Osteocyte (in vitro differentiated cells): ENCODE results near the gene CTBP2. TPM values are rescaled to one million over a fixed set of nuclear protein-coding genes. Genes with fewer than 3 reads are reported as not detected.
A peak's percentile ranks its signal among the peaks of the same experiment; 100 is the strongest.

Source experiments
- DNase-seq: peaks from one replicate; pipeline ENCODE4 v3.0.0; 2021; ENCODE audit warnings: mixed read lengths; ENCODE audit not compliant: unreplicated experiment; ENCODE audit errors: extremely low spot score
- H3K27ac Mint-ChIP-seq: one replicate; pipeline ENCODE4 v1.8.0; 2021; ENCODE audit warnings: mild to moderate bottlenecking, mixed read lengths; ENCODE audit not compliant: unreplicated experiment
- H3K27me3 Mint-ChIP-seq: one replicate; pipeline ENCODE4 v1.8.0; 2021; ENCODE audit warnings: mixed read lengths; ENCODE audit not compliant: unreplicated experiment
- H3K36me3 Mint-ChIP-seq: one replicate; pipeline ENCODE4 v1.8.0; 2021; ENCODE audit warnings: mixed read lengths; ENCODE audit not compliant: unreplicated experiment
- H3K4me1 Mint-ChIP-seq: one replicate; pipeline ENCODE4 v1.8.0; 2021; ENCODE audit warnings: mixed read lengths; ENCODE audit not compliant: unreplicated experiment
- H3K4me3 Mint-ChIP-seq: one replicate; pipeline ENCODE4 v1.8.0; 2021; ENCODE audit warnings: mild to moderate bottlenecking, moderate library complexity, mixed read lengths; ENCODE audit not compliant: unreplicated experiment
- H3K9me3 Mint-ChIP-seq: one replicate; pipeline ENCODE4 v1.8.0; 2021; ENCODE audit warnings: mixed read lengths; ENCODE audit not compliant: unreplicated experiment
- total RNA-seq: library from RNA; stranded (reverse); gene quantifications from 2 replicates; pipeline ENCODE4 v1.2.1, GENCODE V29; 2021
- TF ChIP-seq, protein P1 (sequence below): fragments of 200-600 bp; sonication (generic); IDR thresholded peaks from 2 replicates; pipeline ENCODE4 v1.5.0; 2021; ENCODE audit warnings: antibody characterized with exemption, mild to moderate bottlenecking, moderate library complexity

Gene CTBP2
- total RNA-seq, 1 donor from 2014 or later = 125 TPM

DNA sequence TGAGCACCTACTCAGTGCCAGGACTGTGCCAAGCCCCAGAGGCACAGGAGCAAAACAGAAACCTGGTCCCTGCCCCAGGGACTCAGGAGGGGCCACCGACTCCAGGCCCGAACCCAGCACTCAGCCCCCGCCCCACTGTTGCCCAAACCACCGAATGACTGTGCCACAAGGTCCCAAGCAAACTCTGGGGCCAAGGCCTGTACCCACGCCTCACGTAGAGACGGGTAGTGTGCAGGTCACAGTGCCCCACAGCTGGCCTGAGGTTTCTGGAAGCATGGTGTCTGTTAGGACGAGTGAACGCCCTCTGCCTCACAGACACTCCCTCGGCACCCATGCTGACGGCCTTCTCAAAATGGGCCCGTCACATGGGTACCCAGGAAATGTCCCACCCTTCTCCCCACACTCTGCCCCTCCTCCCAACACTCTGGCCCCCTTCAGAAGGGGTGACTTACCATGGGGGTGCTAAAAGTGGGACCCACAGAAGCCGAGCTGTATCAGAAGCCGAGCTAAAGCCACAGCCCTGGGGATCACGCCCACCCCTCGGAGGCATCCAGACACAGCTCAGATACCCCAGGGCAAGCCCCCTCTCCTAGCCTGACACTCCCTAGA is 44.2 kb downstream of the CTBP2 start:
- Mint-ChIP-seq H3K9me3 (no peaks in the 10 kb centered on the region), H3K4me1 (peaks cover 89% of the 10 kb centered on the region), H3K27ac (peak overlapping the region; percentile 95), H3K4me3 (no peak overlapping the region), H3K36me3 (no peaks in the 10 kb centered on the region), H3K27me3 (no peaks in the 10 kb centered on the region)
- no peak for DNase-seq
- TF ChIP-seq, protein P1, sequence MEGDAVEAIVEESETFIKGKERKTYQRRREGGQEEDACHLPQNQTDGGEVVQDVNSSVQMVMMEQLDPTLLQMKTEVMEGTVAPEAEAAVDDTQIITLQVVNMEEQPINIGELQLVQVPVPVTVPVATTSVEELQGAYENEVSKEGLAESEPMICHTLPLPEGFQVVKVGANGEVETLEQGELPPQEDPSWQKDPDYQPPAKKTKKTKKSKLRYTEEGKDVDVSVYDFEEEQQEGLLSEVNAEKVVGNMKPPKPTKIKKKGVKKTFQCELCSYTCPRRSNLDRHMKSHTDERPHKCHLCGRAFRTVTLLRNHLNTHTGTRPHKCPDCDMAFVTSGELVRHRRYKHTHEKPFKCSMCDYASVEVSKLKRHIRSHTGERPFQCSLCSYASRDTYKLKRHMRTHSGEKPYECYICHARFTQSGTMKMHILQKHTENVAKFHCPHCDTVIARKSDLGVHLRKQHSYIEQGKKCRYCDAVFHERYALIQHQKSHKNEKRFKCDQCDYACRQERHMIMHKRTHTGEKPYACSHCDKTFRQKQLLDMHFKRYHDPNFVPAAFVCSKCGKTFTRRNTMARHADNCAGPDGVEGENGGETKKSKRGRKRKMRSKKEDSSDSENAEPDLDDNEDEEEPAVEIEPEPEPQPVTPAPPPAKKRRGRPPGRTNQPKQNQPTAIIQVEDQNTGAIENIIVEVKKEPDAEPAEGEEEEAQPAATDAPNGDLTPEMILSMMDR = no peak

DNA sequence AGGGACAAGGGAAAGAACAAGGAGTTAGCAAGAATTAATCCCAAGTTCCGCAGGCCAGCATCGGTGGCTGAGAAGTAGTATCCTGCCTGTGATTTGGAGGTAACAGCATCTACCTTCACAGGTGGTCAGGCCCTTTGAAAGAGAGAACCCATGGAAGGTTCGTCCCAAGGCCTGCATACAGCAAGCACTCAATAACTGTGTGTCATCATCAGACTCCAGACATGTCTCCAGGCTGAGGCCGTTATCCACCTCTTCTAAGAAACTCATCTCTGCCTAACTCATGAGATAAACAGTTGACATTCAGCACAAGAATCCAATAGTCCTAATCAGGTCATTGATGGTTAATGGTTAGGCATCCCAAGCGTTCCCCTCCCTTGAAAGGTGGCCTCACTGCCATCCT is 45.0 kb downstream of the CTBP2 start:
- TF ChIP-seq, protein P1 = no peak
- Mint-ChIP-seq H3K4me1 (peaks cover 88% of the 10 kb centered on the region), H3K27ac (peak overlapping the region; percentile 95), H3K4me3 (no peak overlapping the region), H3K36me3 (peaks cover 7% of the 10 kb centered on the region), H3K27me3 (no peaks in the 10 kb centered on the region), H3K9me3 (no peaks in the 10 kb centered on the region)
- no peak for DNase-seq

DNA sequence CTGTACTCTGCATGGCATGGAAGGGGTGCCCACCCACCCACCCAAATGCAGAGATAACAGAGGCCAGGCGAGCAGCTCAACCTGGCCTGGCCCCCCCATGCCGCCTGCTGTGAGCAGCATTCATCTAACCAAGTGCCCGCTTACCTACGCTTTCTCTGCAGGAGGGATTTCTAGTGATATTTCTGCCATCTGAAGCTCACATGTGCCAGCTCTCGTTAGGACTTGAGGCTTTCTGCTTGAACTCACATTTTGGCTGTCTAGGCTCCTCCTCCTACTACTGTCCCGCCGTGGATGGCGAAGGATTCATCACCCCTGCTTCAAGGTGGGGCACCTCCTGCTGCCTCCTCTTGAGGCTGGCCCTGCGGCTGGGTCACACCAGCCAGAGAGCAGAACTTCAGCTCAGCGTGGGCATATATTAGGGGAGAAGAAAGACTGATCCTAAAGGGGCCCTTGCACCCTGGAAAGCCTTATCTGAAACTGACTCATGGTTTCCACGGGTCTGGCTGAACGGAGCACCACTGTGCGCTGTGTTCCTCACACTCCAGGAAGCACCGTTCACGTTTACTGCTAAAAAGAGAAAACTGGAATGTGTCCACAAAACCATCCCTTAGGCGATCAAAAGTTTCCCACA is 45.5 kb downstream of the CTBP2 start:
- peaks cover 83% of the 10 kb centered on the region for H3K4me1 Mint-ChIP-seq
- TF ChIP-seq, protein P1 = no peak
- no peaks in the 10 kb centered on the region for H3K9me3 Mint-ChIP-seq
- H3K4me3 Mint-ChIP-seq = no peak overlapping the region
- H3K36me3 Mint-ChIP-seq = peaks cover 10% of the 10 kb centered on the region
- no peak for DNase-seq
- H3K27ac Mint-ChIP-seq = peak overlapping the region; percentile 44
- H3K27me3 Mint-ChIP-seq = no peaks in the 10 kb centered on the region

DNA sequence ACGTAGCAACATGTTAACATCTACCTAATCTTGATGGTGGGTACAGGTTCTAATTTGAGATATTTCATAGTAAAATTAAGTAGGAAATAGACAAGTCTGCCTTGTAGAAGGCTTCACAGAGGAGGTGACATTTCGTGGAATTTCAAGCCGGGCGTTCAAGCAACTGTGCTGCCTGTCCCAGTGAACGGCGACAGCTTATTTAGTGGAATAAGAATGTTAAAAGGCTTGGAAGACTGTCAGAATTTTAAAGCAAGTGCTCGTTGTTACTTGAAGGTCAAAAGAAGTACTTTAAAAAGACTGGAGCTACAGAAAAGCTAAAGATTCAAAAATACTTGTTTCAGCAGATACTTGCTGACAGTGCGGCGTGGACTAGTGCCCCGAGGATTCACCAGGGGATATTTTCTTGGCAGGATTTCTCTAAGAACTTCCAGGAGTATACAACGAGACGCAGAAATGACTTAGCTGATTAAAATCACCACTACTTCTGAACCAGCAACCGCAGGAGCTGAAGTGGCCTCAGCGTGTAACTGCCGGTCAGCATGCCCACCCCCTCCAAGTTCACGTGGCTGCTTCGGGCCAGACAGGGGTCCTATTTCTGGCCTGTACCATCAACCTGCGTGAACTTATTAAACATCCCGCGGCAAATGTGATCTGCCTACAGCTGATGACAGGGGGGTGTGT is 46.5 kb downstream of the CTBP2 start:
- Mint-ChIP-seq H3K36me3 (peaks cover 15% of the 10 kb centered on the region), H3K27me3 (no peaks in the 10 kb centered on the region), H3K27ac (peak overlapping the region; percentile 55), H3K9me3 (no peaks in the 10 kb centered on the region), H3K4me3 (no peak overlapping the region), H3K4me1 (peaks cover 72% of the 10 kb centered on the region)
- DNase-seq = no peak
- TF ChIP-seq, protein P1 = no peak
